ENCODE measurements around the gene LY6G6C.

LY6G6C gene

GRCh38 chr6:31691564-31692108 lies 29.9 kb downstream of the LY6G6C start:
- intact Hi-C loops (cut with DNase I) = no loop called here

GRCh38 chr6:31691078-31691463 lies 30.5 kb downstream of the LY6G6C start:
- DNase-seq = no peak
- intact Hi-C loops (cut with DNase I) = no loop called here

More at GRCh38 chr6:31691564-31692108, 29.9 kb downstream of the LY6G6C start:
- no peak for DNase-seq

- peak in 34 of 42 donors; percentile 12 to 79 (median 54) for DNase-seq
- intact Hi-C loops (cut with DNase I) = no loop called here
Observed at GRCh38 chr6:31690231-31691077, 31.1 kb downstream of the LY6G6C start.

- intact Hi-C loops (cut with DNase I) = no loop called here
- DNase-seq = no peak
Observed at GRCh38 chr6:31689249-31690110, 32.1 kb downstream of the LY6G6C start.

- intact Hi-C loops (cut with DNase I) = no loop called here
- DNase-seq = no peak
Observed at GRCh38 chr6:31687860-31688693, 33.5 kb downstream of the LY6G6C start.

- intact Hi-C loops (cut with DNase I) = no loop called here
- DNase-seq = no peak
Observed at GRCh38 chr6:31687321-31687720, 34.2 kb downstream of the LY6G6C start.

GRCh38 chr6:31686483-31686882 lies 35.1 kb downstream of the LY6G6C start:
- DNase-seq = no peak
- intact Hi-C loops (cut with DNase I) = no loop called here

GRCh38 chr6:31683591-31683990 lies 38.0 kb downstream of the LY6G6C start:
- no peak for DNase-seq
- intact Hi-C loops (cut with DNase I) = no loop called here

- peak in 23 of 42 donors; percentile 18 to 67 (median 38) for DNase-seq
- intact Hi-C loops (cut with DNase I) = loop anchor here (2.0 kb wide), 1 partner anchor 150 kb away; no protein-coding TSS in a partner anchor
Observed at GRCh38 chr6:31681135-31681671, 40.3 kb downstream of the LY6G6C start.

- intact Hi-C loops (cut with DNase I) = loop anchor here (2.0 kb wide), 1 partner anchor 150 kb away; no protein-coding TSS in a partner anchor
- DNase-seq = peak; percentile 69 to 93 (median 82)
Observed at GRCh38 chr6:31680226-31681134, 41.1 kb downstream of the LY6G6C start, which contains the start of gene LY6G5C. TSS of gene LY6G5C (minus strand) at chr6:31681067. CDS start at chr6:31680373, 694 bp downstream.

GRCh38 chr6:31677955-31678354 lies 43.6 kb downstream of the LY6G6C start:
- DNase-seq = no peak
- intact Hi-C loops (cut with DNase I) = no loop called here

- no peak for DNase-seq
- intact Hi-C loops (cut with DNase I) = no loop called here
Observed at GRCh38 chr6:31676904-31677303, 44.6 kb downstream of the LY6G6C start.

- intact Hi-C loops (cut with DNase I) = no loop called here
- DNase-seq = no peak
Observed at GRCh38 chr6:31676322-31676903, 45.1 kb downstream of the LY6G6C start.

- DNase-seq = no peak
- intact Hi-C loops (cut with DNase I) = loop anchor here (5.0 kb wide), 1 partner anchor 47 kb away; the partner anchor contains the start of gene PRRC2A
Observed at GRCh38 chr6:31669676-31670075, 51.9 kb downstream of the LY6G6C start, which contains the start of gene LY6G5B. TSS of gene LY6G5B (plus strand) at chr6:31669976. CDS start at chr6:31670951, 975 bp downstream.
